HEK293T (cell line): ENCODE data around the gene ARAP2.

Experiments used
- CTCF ChIA-PET: fragments of 350-600 bp; formaldehyde crosslinking; extraction: SDS; loops from one replicate; lab custom pipeline; 2021; ENCODE audit warnings: antibody characterized with exemption, inconsistent platforms; lab: Yijun Ruan, JAX
- POLR2A ChIA-PET: fragments of 350-600 bp; formaldehyde crosslinking; extraction: SDS; loops from one replicate; lab custom pipeline; 2020; ENCODE audit warnings: antibody characterized with exemption, inconsistent platforms; lab: Yijun Ruan, JAX
- DNase-seq: peaks from one replicate; pipeline ENCODE4 v3.0.0; 2012; ENCODE audit warnings: mixed read lengths; ENCODE audit errors: extremely low spot score
- ARNT ChIP-seq: fragments of 450-650 bp; IDR thresholded peaks from 2 replicates; pipeline ENCODE4 v1.6.1; 2017; ENCODE audit warnings: mild to moderate bottlenecking
- BHLHE40 ChIP-seq: fragments of 450-650 bp; IDR thresholded peaks from 2 replicates; pipeline ENCODE4 v1.6.1; 2016; ENCODE audit warnings: mild to moderate bottlenecking, moderate library complexity, borderline replicate concordance
- CTBP1 ChIP-seq: fragments of 450-650 bp; IDR thresholded peaks from 2 replicates; pipeline ENCODE4 v1.6.1; 2016; ENCODE audit warnings: borderline replicate concordance
- ELF4 ChIP-seq: fragments of 450-650 bp; IDR thresholded peaks from 2 replicates; pipeline ENCODE4 v1.6.1; 2017; ENCODE audit warnings: antibody characterized with exemption
- FOXA1 ChIP-seq: fragments of 450-650 bp; IDR thresholded peaks from 2 replicates; pipeline ENCODE4 v1.6.1; 2016; ENCODE audit warnings: mild to moderate bottlenecking
- FOXK2 ChIP-seq: fragments of 450-650 bp; IDR thresholded peaks from 2 replicates; pipeline ENCODE4 v1.6.1; 2016; ENCODE audit warnings: mild to moderate bottlenecking
- FOXM1 ChIP-seq: fragments of 450-650 bp; IDR thresholded peaks from 2 replicates; pipeline ENCODE4 v1.6.1; 2017; ENCODE audit warnings: mild to moderate bottlenecking, borderline replicate concordance
- HDGF ChIP-seq: fragments of 450-650 bp; IDR thresholded peaks from 2 replicates; pipeline ENCODE4 v1.6.1; 2017; ENCODE audit warnings: antibody characterized with exemption, borderline replicate concordance
- L3MBTL2 ChIP-seq: fragments of 450-650 bp; conservative IDR thresholded peaks from 2 replicates; pipeline ENCODE4 v1.6.1; 2016; ENCODE audit warnings: mild to moderate bottlenecking
- LEF1 ChIP-seq: fragments of 450-650 bp; IDR thresholded peaks from 2 replicates; pipeline ENCODE4 v1.6.1; 2017; ENCODE audit warnings: mild to moderate bottlenecking, borderline replicate concordance
- NFRKB ChIP-seq: fragments of 450-650 bp; IDR thresholded peaks from 2 replicates; pipeline ENCODE4 v1.6.1; 2016; ENCODE audit warnings: mild to moderate bottlenecking, moderate library complexity
- SP1 ChIP-seq: fragments of 450-650 bp; IDR thresholded peaks from 2 replicates; pipeline ENCODE4 v1.6.1; 2017
- SUZ12 ChIP-seq: fragments of 450-650 bp; IDR thresholded peaks from 2 replicates; pipeline ENCODE4 v1.6.1; 2016; ENCODE audit warnings: mild to moderate bottlenecking
- TARDBP ChIP-seq: fragments of 450-650 bp; IDR thresholded peaks from 2 replicates; pipeline ENCODE4 v1.6.1; 2016
- ZNF384 ChIP-seq: fragments of 450-650 bp; IDR thresholded peaks from 2 replicates; pipeline ENCODE4 v1.6.1; 2016
- TF ChIP-seq, protein P1 (sequence below): fragments of 450-650 bp; IDR thresholded peaks from 2 replicates; pipeline ENCODE4 v1.6.1; 2016

ARAP2 gene

GRCh38 chr4:36206603-36207311 is 37.6 kb downstream of the ARAP2 start:
- ChIA-PET CTCF (no interaction called here), POLR2A (interaction anchor here (1.4 kb wide), 1 partner anchor 37 kb away, joined by 4 read pairs; the partner anchor contains the start of gene ARAP2)
- TF ChIP-seq SUZ12 (no peak), NFRKB (no peak), L3MBTL2 (no peak), BHLHE40 (no peak), ARNT (no peak)
- no peak for DNase-seq

DNA sequence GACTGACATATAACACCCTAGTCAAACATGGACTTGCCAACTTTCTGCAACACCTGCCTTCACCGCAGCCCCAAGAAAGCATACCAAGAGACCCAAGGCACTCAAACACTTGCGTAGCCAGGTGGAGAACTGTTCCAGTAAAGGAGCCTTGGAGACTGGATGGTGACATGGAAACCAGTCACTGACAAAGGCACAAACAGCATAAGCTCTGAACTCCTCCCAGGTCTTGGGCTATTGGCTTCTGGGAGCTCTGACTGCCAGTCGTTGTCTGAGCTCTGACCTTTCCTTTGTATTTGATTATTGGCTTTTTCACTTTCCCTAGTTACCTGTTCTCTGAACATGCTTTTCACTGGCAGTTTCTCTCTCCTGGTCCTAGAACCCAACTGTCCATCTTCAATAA is 38.3 kb downstream of the ARAP2 start:
- ChIA-PET CTCF (no interaction called here), POLR2A (interaction anchor here (1.4 kb wide), 1 partner anchor 38 kb away, joined by 4 read pairs; the partner anchor contains the start of gene ARAP2)
- TF ChIP-seq ARNT = no peak
- TF ChIP-seq SUZ12 = no peak
- no peak for TF ChIP-seq SP1
- TF ChIP-seq, protein P1, sequence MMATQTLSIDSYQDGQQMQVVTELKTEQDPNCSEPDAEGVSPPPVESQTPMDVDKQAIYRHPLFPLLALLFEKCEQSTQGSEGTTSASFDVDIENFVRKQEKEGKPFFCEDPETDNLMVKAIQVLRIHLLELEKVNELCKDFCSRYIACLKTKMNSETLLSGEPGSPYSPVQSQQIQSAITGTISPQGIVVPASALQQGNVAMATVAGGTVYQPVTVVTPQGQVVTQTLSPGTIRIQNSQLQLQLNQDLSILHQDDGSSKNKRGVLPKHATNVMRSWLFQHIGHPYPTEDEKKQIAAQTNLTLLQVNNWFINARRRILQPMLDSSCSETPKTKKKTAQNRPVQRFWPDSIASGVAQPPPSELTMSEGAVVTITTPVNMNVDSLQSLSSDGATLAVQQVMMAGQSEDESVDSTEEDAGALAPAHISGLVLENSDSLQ = no peak
- TF ChIP-seq FOXM1 = no peak
- TF ChIP-seq FOXK2 = no peak
- no peak for DNase-seq

- ChIA-PET POLR2A (no interaction called here), CTCF (no interaction called here)
These were observed 45.5 kb downstream of the ARAP2 start for GRCh38 chr4:36198861-36199260.

DNA sequence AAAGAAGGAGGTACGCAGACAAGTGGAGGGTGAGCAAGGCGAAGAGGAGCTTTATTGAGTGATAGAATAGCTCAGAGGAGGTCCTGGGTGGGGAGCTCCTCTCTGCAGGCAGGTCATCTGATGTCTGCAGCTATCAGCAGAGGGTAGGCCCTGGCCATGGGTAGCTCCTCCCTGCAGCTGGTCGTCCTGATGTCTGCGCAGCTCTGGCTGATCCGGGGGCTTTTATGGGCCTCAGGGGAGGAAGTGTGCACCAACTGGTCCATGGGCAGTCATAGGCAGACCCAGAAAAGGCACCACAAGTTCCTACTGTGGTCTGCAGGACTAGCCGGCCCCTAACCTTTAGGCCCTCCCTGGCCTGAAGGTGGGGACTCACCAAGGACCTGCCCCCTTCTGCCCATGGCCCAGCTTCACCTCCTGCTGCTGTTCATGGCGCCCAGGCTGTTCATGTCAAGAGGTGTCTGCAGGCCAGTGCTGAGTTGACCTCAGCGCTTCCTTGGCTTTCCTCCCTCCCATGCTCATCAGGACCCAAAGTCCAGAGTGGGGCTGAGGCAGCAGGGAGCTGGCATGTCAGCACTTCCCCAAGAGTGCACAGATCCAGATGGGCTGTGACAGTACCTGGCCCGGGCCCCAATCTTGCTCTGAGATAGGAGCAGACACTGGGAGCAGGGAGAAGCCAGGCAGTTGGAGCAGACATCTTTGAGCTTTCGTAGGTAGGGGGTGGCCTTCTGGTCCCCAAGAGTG is 46.1 kb downstream of the ARAP2 start:
- ChIA-PET POLR2A (interaction anchor here (1.0 kb wide), 1 partner anchor 46 kb away, joined by 4 read pairs; the partner anchor contains the start of gene ARAP2), CTCF (no interaction called here)
- TF ChIP-seq HDGF (no peak), LEF1 (no peak), ARNT (no peak), SP1 (no peak), NFRKB (no peak), CTBP1 (no peak), FOXK2 (no peak), SUZ12 (no peak), ELF4 (no peak), BHLHE40 (no peak), FOXM1 (no peak), L3MBTL2 (no peak), FOXA1 (no peak), TARDBP (no peak), ZNF384 (no peak)
- TF ChIP-seq, protein P1 = no peak
- no peak for DNase-seq

More at GRCh38 chr4:36198861-36199260, 45.5 kb downstream of the ARAP2 start:
- TF ChIP-seq FOXM1 (no peak), FOXA1 (no peak), FOXK2 (no peak), ELF4 (no peak), LEF1 (no peak), SP1 (no peak), TARDBP (no peak), CTBP1 (no peak), ZNF384 (no peak)
- TF ChIP-seq, protein P1 = no peak
- DNase-seq = no peak

DNA sequence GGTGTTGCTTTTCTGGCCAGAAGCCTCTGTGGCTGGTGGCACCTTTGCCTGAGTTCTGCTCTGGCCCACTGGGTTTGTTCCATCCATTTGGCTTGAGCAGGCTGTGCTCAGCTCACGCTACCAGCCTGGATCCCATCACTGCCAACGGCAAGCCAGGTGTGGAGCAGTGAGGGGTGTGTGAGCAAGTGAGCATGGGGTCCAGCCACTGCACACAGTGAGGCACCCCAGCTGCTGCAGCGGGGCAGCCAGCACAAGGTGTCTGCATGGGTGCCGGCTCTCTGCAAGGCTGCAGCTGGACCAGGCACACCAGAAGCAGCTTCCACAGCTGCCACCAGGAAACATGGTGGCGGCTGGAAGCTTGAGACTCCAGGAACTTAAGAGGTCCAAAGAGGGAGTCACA is 46.8 kb downstream of the ARAP2 start:
- ChIA-PET CTCF (no interaction called here), POLR2A (interaction anchor here (1.0 kb wide), 1 partner anchor 47 kb away, joined by 4 read pairs; the partner anchor contains the start of gene ARAP2)
- no peak for DNase-seq
- TF ChIP-seq L3MBTL2 (no peak), BHLHE40 (no peak), HDGF (no peak), FOXM1 (no peak), NFRKB (no peak), ELF4 (no peak), SUZ12 (no peak), SP1 (no peak)

DNA sequence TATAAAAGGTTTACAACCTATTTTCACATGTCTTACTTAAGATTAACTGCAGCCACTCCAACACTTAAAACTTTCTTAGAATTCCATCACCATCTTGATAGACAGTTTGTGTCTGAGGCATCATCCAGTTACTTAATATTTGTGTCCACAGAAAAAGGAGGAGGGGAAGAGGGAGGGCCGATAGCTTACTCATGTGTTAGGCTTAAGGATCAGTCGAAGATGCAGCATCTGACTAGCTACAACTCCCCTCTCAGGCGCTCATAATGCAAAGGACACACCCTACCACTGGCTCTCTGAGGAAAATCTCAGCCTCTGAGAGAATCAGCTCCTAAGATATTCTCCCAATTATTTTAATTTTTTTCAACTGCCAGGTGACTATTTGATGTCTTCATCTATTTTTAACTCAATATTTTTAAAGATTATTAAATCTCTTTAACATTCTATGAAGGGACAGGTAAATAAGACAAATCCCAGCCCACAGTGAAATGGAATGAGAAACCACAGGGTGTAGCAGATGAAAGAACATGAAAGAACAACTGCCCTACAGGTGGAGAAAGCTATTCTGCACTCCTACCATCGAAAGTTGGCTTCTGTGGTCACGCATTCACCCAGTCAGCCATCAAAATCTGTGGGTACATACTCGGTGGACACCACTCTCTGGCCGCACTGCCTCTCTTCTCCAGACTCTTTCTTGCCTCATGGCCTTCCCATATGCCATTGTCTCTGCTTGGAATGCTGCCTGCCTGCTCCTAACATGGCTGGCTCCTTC is 48.0 kb downstream of the ARAP2 start:
- ChIA-PET CTCF (no interaction called here), POLR2A (no interaction called here)
- no peak for DNase-seq
- TF ChIP-seq SP1 (no peak), L3MBTL2 (no peak), FOXM1 (no peak), ARNT (no peak), ELF4 (no peak), CTBP1 (no peak), BHLHE40 (no peak), NFRKB (no peak), FOXK2 (no peak), FOXA1 (no peak), LEF1 (no peak), TARDBP (no peak), HDGF (no peak), ZNF384 (no peak)
- TF ChIP-seq, protein P1 = no peak
